OCI-LY1 (cell line): ENCODE data around the gene FRMD3.
A peak's percentile ranks its signal among the peaks of the same experiment; 100 is the strongest.

Experiments
- H2AFZ ChIP-seq: fragments of 200-600 bp; sonication (generic), shearing (Covaris generic); 2 replicates; pipeline ENCODE4 v1.6.0; 2014; ENCODE audit warnings: antibody characterized with exemption, mild to moderate bottlenecking, low read length
- H3F3A ChIP-seq: fragments of 200-600 bp; sonication (generic), shearing (Covaris generic); 2 replicates; pipeline ENCODE4 v1.6.0; 2014; ENCODE audit warnings: mild to moderate bottlenecking, antibody characterized with exemption, low read length, moderate library complexity; ENCODE audit not compliant: insufficient read depth
- H3K27ac ChIP-seq: fragments of 200-600 bp; sonication (generic); 2 replicates; pipeline ENCODE4 v1.5.1; 2014; ENCODE audit warnings: low read length, mixed run types, mild to moderate bottlenecking, low read depth; ENCODE audit not compliant: poor library complexity, severe bottlenecking
- H3K27me3 ChIP-seq: fragments of 200-600 bp; sonication (generic); 2 replicates; pipeline ENCODE4 v1.6.0; 2014; ENCODE audit warnings: antibody characterized with exemption, mild to moderate bottlenecking, low read length, moderate library complexity; ENCODE audit not compliant: insufficient read depth
- H3K36me3 ChIP-seq: fragments of 200-600 bp; sonication (generic); 2 replicates; pipeline ENCODE4 v1.6.1; 2014; ENCODE audit warnings: mild to moderate bottlenecking, antibody characterized with exemption, low read length, moderate library complexity, mixed read lengths; ENCODE audit not compliant: insufficient read depth
- H3K4me1 ChIP-seq: fragments of 200-600 bp; sonication (generic); 2 replicates; pipeline ENCODE4 v1.5.1; 2014; ENCODE audit warnings: mild to moderate bottlenecking, low read length, moderate library complexity; ENCODE audit not compliant: insufficient read depth, severe bottlenecking
- H3K4me2 ChIP-seq: fragments of 200-600 bp; sonication (generic), shearing (Covaris generic); 2 replicates; pipeline ENCODE4 v1.6.1; 2014; ENCODE audit warnings: low read length
- H3K4me3 ChIP-seq: fragments of 200-600 bp; sonication (generic); 2 replicates; pipeline ENCODE4 v1.5.1; 2014; ENCODE audit warnings: low read length, low read depth, mild to moderate bottlenecking, mixed read lengths; ENCODE audit not compliant: poor library complexity, severe bottlenecking
- H3K79me2 ChIP-seq: fragments of 200-600 bp; shearing (Covaris generic); 2 replicates; pipeline ENCODE4 v1.6.1; 2016; ENCODE audit warnings: mixed run types, low read length, mixed read lengths; ENCODE audit not compliant: insufficient read depth
- H3K9ac ChIP-seq: fragments of 200-600 bp; sonication (generic), shearing (Covaris generic); 2 replicates; pipeline ENCODE4 v1.6.1; 2014; ENCODE audit warnings: mild to moderate bottlenecking, low read length, mixed read lengths
- H3K9me2 ChIP-seq: fragments of 200-600 bp; sonication (generic), shearing (Covaris generic); 2 replicates; pipeline ENCODE4 v1.6.1; 2014; ENCODE audit warnings: low read depth, mild to moderate bottlenecking, low read length, mixed read lengths
- H3K9me3 ChIP-seq: fragments of 200-600 bp; shearing (Covaris generic); 2 replicates; pipeline ENCODE4 v1.6.1; 2014; ENCODE audit warnings: low read length, mixed read lengths
- H4K20me1 ChIP-seq: fragments of 200-600 bp; sonication (generic), shearing (Covaris generic); 2 replicates; pipeline ENCODE4 v1.6.0; 2016; ENCODE audit warnings: mild to moderate bottlenecking, low read length; ENCODE audit not compliant: insufficient read depth
- CTCF ChIP-seq: fragments of 200-600 bp; sonication (generic), shearing (Covaris generic); IDR thresholded peaks from 2 replicates; pipeline ENCODE4 v1.5.1; 2017; ENCODE audit warnings: mild to moderate bottlenecking, antibody characterized with exemption, low read length, moderate library complexity, mixed read lengths
- EZH2 ChIP-seq: fragments of 200-600 bp; sonication (generic), shearing (Covaris generic); IDR thresholded peaks from 2 replicates; pipeline ENCODE4 v1.8.0; 2017; ENCODE audit warnings: borderline replicate concordance, mixed run types, mild to moderate bottlenecking, antibody characterized with exemption, low read length, moderate library complexity, mixed read lengths

Gene FRMD3

GRCh38 chr9:83200531-83200930, 337.7 kb downstream of the FRMD3 start:
- no peaks in the 10 kb centered on the region for H3F3A ChIP-seq
- no peak overlapping the region for H3K27ac ChIP-seq
- H4K20me1 ChIP-seq, result no peaks in the 10 kb centered on the region
- H3K4me2 ChIP-seq, result no peak overlapping the region
- H2AFZ ChIP-seq, result no peak overlapping the region
- TF ChIP-seq CTCF (no peak), EZH2 (no peak)
- H3K79me2 ChIP-seq, result no peaks in the 10 kb centered on the region
- H3K36me3 ChIP-seq, result no peaks in the 10 kb centered on the region
- no peaks in the 10 kb centered on the region for H3K4me1 ChIP-seq
- no peaks in the 10 kb centered on the region for H3K9me2 ChIP-seq
- no peak overlapping the region for H3K9ac ChIP-seq
- peaks cover 4% of the 10 kb centered on the region; the same call in 1 of the 2 replicates for H3K27me3 ChIP-seq
- no peak overlapping the region for H3K4me3 ChIP-seq
- no peaks in the 10 kb centered on the region for H3K9me3 ChIP-seq

- Histone ChIP-seq H4K20me1 (no peaks in the 10 kb centered on the region), H3K9ac (no peak overlapping the region), H3K9me3 (no peaks in the 10 kb centered on the region), H3K4me1 (no peaks in the 10 kb centered on the region), H3K27me3 (peaks cover 4% of the 10 kb centered on the region; the same call in 1 of the 2 replicates), H3K4me2 (no peak overlapping the region), H3F3A (no peaks in the 10 kb centered on the region), H3K4me3 (no peak overlapping the region), H3K36me3 (no peaks in the 10 kb centered on the region), H3K79me2 (no peaks in the 10 kb centered on the region), H3K9me2 (no peaks in the 10 kb centered on the region), H3K27ac (no peak overlapping the region), H2AFZ (no peak overlapping the region)
- TF ChIP-seq EZH2, result no peak
These were observed 338.4 kb downstream of the FRMD3 start for GRCh38 chr9:83199832-83200231.

GRCh38 chr9:83199240-83199639, 339.0 kb downstream of the FRMD3 start:
- Histone ChIP-seq H3K9me3 (no peaks in the 10 kb centered on the region), H2AFZ (no peak overlapping the region), H3F3A (no peaks in the 10 kb centered on the region), H3K79me2 (no peaks in the 10 kb centered on the region), H3K27me3 (peaks cover 4% of the 10 kb centered on the region; the same call in 1 of the 2 replicates), H3K4me2 (no peak overlapping the region), H3K27ac (no peak overlapping the region), H3K4me3 (no peak overlapping the region), H3K9ac (no peak overlapping the region), H4K20me1 (no peaks in the 10 kb centered on the region), H3K4me1 (no peaks in the 10 kb centered on the region), H3K9me2 (no peaks in the 10 kb centered on the region), H3K36me3 (no peaks in the 10 kb centered on the region)
- TF ChIP-seq CTCF, result peak; percentile 36
- no peak for TF ChIP-seq EZH2

GRCh38 chr9:83198371-83198770, 339.8 kb downstream of the FRMD3 start:
- Histone ChIP-seq H3K4me2 (no peak overlapping the region), H3K9ac (no peak overlapping the region), H3K27me3 (peaks cover 4% of the 10 kb centered on the region; the same call in 1 of the 2 replicates), H3K4me3 (no peak overlapping the region), H3F3A (no peaks in the 10 kb centered on the region), H3K27ac (no peak overlapping the region), H2AFZ (no peak overlapping the region), H4K20me1 (no peaks in the 10 kb centered on the region), H3K36me3 (no peaks in the 10 kb centered on the region), H3K9me2 (no peaks in the 10 kb centered on the region), H3K4me1 (no peaks in the 10 kb centered on the region), H3K9me3 (no peaks in the 10 kb centered on the region), H3K79me2 (no peaks in the 10 kb centered on the region)
- TF ChIP-seq EZH2 (no peak), CTCF (no peak)
